Measurements from ENCODE around the gene ACTN4.

Gene ACTN4

DNA sequence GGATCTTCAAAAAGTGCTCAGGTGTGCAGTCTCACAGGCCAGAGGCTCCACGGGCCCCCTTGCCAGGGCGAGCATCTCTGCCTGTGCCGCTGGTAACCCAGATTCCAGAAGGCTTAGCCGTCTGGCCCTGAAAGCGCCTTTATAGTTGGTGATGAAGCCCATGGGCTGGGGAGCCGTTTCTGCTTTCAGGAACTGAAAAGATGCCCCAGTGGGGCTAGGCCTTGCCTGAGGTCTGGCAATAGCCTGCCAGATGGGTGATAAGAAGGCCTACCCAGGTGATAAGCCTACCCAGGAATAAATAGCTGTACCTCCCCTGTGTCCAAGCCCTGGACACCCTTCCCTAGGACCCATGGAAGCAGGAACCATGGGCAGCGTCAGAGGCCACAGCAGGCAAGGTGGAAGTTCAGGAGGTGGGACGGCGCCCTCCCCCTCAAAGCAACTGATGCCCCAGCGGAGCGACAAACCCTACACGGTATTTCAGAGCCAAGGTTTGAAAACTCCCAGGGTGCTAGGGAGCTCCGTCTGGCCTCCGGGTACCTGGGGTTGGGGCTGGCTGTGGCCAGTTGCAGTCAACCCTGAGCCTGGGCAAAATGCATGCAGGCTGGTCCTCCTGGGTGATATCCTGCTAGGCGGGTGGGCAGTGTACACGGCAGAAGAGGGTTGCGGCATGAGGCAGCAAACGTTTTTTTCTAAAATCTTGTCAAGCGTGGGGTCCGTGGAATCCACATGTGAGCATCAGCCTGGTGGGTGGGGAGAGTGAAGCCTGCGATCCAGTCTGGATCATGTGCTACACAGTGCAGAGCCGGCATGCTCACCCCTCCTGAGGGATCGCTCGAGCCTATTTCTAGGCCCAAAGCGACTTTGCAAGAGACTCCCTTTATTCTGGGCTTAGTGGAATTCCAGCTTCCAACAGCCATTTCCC, 45.3 kb downstream of the ACTN4 start:
- TF ChIP-seq, protein P1, sequence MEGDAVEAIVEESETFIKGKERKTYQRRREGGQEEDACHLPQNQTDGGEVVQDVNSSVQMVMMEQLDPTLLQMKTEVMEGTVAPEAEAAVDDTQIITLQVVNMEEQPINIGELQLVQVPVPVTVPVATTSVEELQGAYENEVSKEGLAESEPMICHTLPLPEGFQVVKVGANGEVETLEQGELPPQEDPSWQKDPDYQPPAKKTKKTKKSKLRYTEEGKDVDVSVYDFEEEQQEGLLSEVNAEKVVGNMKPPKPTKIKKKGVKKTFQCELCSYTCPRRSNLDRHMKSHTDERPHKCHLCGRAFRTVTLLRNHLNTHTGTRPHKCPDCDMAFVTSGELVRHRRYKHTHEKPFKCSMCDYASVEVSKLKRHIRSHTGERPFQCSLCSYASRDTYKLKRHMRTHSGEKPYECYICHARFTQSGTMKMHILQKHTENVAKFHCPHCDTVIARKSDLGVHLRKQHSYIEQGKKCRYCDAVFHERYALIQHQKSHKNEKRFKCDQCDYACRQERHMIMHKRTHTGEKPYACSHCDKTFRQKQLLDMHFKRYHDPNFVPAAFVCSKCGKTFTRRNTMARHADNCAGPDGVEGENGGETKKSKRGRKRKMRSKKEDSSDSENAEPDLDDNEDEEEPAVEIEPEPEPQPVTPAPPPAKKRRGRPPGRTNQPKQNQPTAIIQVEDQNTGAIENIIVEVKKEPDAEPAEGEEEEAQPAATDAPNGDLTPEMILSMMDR (IDR thresholded peaks at IDR 0.05; ENCODE audit: low read depth, low read length) = no peak
- DNase-seq (ENCODE audit: low read depth in 2 of 2) = no peak
- no peak overlapping the region for H3K4me3 ChIP-seq (replicated peaks in 1 of 2; ENCODE audit: low read depth in 2 of 2, low read length in 2 of 2)

DNA sequence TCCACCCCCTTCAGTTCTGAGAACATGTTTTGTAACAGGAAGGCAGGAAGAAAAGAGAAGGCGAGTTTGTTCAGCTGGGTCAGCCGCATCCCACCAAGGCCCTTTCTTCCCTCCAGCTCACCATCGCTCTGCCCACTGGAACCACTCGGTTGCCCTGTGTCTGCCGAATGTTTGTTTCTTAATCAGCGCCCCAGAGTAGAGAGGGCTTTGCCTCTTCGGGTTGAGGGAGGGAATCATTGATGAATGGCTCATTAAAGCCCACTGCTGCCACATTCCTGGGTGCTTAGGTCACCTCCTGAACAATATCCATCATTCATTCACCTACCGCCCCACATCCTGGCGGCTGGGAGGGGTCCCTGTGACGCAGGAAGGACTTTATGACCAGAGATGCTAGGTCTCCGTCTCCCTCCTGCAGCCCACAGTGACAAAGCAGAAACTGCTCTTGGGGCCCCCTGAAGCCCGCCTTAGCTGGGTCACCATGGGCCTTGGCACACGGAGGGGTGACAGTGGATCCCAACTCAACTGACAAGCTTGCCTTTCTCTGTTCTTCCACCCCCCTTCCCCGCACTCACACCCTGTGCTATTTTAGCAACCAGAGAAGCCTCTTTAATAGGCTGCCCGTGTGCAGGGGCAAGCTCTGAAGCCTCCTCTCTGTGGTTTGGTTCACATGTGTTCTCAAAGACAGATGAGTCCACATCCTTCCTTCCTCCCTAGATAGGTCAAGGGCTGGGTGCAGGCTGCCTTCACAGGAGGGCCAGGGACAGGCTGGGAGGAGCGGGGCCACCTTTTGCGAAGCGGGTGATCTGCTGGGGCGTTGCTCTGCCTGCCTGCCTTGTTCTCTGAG, 46.2 kb downstream of the ACTN4 start:
- TF ChIP-seq, protein P1 (IDR thresholded peaks at IDR 0.05; ENCODE audit: low read depth, low read length) = no peak
- H3K4me3 ChIP-seq (replicated peaks in 1 of 2; ENCODE audit: low read depth in 2 of 2, low read length in 2 of 2) = no peak overlapping the region
- peak; percentile 71 to 91 for DNase-seq (ENCODE audit: low read depth in 2 of 2)

DNA sequence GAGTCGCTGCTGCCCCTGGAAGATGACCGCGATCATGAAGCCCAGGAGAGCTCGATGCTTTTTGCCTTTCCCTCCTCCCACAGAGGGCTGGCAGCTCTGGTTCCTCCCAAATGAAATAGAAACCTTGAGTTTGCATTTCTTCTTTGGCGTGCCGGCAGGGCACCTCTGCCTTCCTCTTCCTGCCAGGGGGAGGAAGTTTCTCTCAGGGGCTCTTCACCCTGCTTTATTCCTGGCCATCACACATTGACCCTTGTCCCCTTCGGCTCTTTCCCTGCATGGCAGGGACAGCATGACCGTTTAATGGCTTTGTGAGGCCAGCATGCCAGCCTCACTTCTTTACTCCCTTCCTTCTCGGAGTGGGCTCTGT, 47.9 kb downstream of the ACTN4 start:
- DNase-seq (ENCODE audit: low read depth in 2 of 2) = no peak
- H3K4me3 ChIP-seq (replicated peaks in 1 of 2; ENCODE audit: low read depth in 2 of 2, low read length in 2 of 2) = no peak overlapping the region
- TF ChIP-seq, protein P1 (IDR thresholded peaks at IDR 0.05; ENCODE audit: low read depth, low read length) = no peak

DNA sequence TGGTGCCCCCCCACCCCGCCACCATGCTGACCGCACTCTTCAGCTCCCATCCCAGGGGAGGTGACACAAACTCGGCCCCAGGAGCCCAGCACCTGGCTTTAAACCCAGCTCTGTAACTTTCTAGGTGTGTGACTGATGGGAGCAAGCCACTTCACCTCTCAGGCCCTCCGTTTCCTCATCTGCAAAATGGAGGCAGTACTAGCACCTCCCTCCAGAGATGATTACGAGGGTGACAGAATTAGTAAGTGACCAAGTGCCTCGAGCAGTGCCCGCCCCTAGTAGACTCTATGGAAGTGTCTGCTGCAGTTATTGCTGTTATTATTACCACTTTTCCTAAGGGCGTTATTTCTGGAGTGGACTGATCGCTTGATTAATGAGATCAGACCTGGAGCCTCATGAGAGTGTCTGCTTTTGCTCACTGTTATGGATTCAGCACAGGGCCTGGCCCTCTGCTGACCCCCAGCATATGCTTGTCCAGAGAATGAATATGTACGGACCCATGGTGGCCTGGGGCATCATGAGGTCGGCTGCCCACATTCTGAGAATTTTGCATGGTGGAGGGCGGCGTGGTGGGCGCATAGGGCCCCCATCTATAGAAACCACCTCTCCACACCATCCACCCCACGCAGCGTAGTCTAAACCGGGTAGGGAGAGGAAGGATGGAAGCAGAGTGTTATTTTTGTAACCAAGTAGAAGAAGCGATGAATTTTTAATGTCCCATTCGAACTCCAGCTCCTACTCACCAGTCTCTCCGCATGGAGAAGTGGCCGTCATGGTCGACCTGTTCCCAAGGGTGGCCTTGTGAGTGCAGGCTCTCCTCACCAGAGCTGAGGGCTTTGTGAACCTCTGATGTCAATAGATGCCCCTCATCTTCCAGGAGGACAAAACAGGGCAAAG, 48.6 kb downstream of the ACTN4 start:
- no peak overlapping the region for H3K4me3 ChIP-seq (replicated peaks in 1 of 2; ENCODE audit: low read depth in 2 of 2, low read length in 2 of 2)
- no peak for DNase-seq (ENCODE audit: low read depth in 2 of 2)
- TF ChIP-seq, protein P1 (IDR thresholded peaks at IDR 0.05; ENCODE audit: low read depth, low read length) = no peak

DNA sequence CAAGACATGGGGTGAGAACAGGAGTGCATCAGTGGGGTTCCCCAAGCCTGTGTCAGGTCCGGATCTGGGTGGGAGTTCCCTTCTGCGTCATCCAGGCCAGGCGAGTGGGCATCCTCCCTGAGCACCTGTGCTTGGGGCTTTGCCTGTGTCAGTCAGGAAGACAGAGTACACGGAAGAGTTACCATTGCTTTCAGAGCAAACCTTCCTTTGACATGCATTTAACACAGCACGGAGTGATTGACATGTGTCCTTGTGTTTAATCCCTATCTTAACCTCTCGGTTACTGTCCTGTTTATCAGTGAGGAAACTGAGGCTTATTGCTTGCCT, 49.2 kb downstream of the ACTN4 start:
- TF ChIP-seq, protein P1 (IDR thresholded peaks at IDR 0.05; ENCODE audit: low read depth, low read length) = no peak
- no peak overlapping the region for H3K4me3 ChIP-seq (replicated peaks in 1 of 2; ENCODE audit: low read depth in 2 of 2, low read length in 2 of 2)
- no peak for DNase-seq (ENCODE audit: low read depth in 2 of 2)

DNA sequence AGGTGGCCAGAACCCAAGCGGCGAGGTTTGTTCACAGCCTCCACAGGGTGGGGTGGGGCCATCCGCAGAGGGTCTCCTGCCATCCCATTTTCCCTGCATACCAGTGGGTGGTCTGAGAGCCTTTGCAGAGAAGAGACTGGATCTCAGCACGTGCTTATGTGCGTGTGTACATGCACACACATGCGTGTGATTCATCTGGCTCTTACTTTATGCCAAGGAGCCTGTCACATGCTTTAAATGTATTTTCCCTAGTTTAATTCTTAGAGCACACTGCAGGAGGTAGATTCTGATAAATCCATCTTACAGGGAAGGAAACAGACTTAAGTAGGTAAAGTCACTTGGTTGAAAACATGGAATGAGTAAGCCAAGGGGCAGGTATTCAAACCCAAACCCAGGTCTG, 49.7 kb downstream of the ACTN4 start:
- H3K4me3 ChIP-seq (replicated peaks in 1 of 2; ENCODE audit: low read depth in 2 of 2, low read length in 2 of 2) = no peak overlapping the region
- no peak for DNase-seq (ENCODE audit: low read depth in 2 of 2)
- TF ChIP-seq, protein P1 (IDR thresholded peaks at IDR 0.05; ENCODE audit: low read depth, low read length) = no peak

Measured in cardiac fibroblast (primary cell).